Stomach smooth muscle (tissue), 2 donors: ENCODE results near the gene RETREG1.
"Not testable (repeated sequence)": the region's sequence is repeated elsewhere in the genome, so short reads cannot be mapped to it uniquely, and the experiment has no call there.

Source experiments
- H3K27ac ChIP-seq: one replicate; pipeline ENCODE4 v1.7.0; 2013; ENCODE audit warnings: mild to moderate bottlenecking, low read length, inconsistent platforms
- H3K27me3 ChIP-seq, 2 donors: one replicate each; pipeline ENCODE4 v1.7.0; 2013; ENCODE audit warnings: low read length in 2 of 2; ENCODE audit not compliant: insufficient read depth in 2 of 2, control insufficient read depth in 1 of 2
- H3K36me3 ChIP-seq, 2 donors: one replicate each; pipeline ENCODE4 v1.7.0; 2013; ENCODE audit warnings: low read length in 2 of 2; ENCODE audit not compliant: control insufficient read depth in 2 of 2, insufficient read depth in 2 of 2
- H3K4me1 ChIP-seq: one replicate; pipeline ENCODE4 v1.7.0; 2013; ENCODE audit warnings: low read length; ENCODE audit not compliant: control insufficient read depth, insufficient read depth
- H3K4me3 ChIP-seq, 2 donors: one replicate each; pipeline ENCODE4 v1.7.0; 2013; ENCODE audit warnings: low read length in 2 of 2
- H3K9ac ChIP-seq, 2 donors: one replicate each; pipeline ENCODE4 v1.7.0; 2013; ENCODE audit warnings: low read length in 2 of 2, mild to moderate bottlenecking in 1 of 2
- H3K9me3 ChIP-seq, 2 donors: one replicate each; pipeline ENCODE4 v1.7.0; 2013; ENCODE audit warnings: low read length in 2 of 2; ENCODE audit not compliant: control insufficient read depth in 2 of 2
- donor health status: healthy.
- donor health status: Pancreatic carcinoma.

RETREG1 gene

DNA sequence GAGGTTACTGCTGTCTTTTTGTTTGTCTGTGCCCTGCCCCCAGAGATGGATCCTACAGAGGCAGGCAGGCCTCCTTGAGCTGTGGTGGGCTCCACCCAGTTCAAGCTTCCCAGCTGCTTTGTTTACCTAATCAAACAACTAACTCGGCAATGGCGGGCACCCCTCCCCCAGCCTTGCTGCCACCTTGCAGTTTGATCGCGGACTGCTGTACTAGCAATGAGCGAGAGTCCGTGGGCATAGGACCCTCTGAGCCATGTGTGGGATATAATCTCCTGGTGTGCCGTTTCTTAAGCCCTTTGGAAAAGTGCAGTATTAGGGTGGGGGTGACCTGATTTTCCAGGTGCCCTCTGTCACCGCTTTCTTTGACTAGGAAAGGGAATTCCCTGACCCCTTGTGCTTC is 31.9 kb upstream of the RETREG1 start:
- H3K4me1 ChIP-seq, H3K4me3 ChIP-seq, H3K9me3 ChIP-seq, H3K9ac ChIP-seq, H3K27me3 ChIP-seq, H3K27ac ChIP-seq, H3K36me3 ChIP-seq: not testable (repeated sequence)

GRCh38 chr5:16644301-16644889 is 27.6 kb upstream of the RETREG1 start:
- Histone ChIP-seq H3K9me3 (peaks cover 0 to 6% of the 10 kb centered on the region in 2 donors), H3K9ac (no peak overlapping the region), H3K4me1 (no peaks in the 10 kb centered on the region), H3K27me3 (no peaks in the 10 kb centered on the region), H3K36me3 (no peaks in the 10 kb centered on the region), H3K4me3 (no peak overlapping the region), H3K27ac (no peak overlapping the region)

GRCh38 chr5:16642867-16643266 is 26.1 kb upstream of the RETREG1 start:
- no peaks in the 10 kb centered on the region for H3K36me3 ChIP-seq
- H3K9ac ChIP-seq, result no peak overlapping the region
- no peak overlapping the region for H3K27ac ChIP-seq
- H3K4me1 ChIP-seq, result no peaks in the 10 kb centered on the region
- peaks cover 0 to 6% of the 10 kb centered on the region in 2 donors for H3K9me3 ChIP-seq
- no peak overlapping the region for H3K4me3 ChIP-seq
- no peaks in the 10 kb centered on the region for H3K27me3 ChIP-seq

- Histone ChIP-seq H3K9ac (no peak overlapping the region), H3K9me3 (peaks cover 0 to 6% of the 10 kb centered on the region in 2 donors), H3K4me1 (no peaks in the 10 kb centered on the region), H3K27me3 (no peaks in the 10 kb centered on the region), H3K36me3 (no peaks in the 10 kb centered on the region), H3K4me3 (no peak overlapping the region), H3K27ac (no peak overlapping the region)
Observed at GRCh38 chr5:16639206-16639605, 22.4 kb upstream of the RETREG1 start.

DNA sequence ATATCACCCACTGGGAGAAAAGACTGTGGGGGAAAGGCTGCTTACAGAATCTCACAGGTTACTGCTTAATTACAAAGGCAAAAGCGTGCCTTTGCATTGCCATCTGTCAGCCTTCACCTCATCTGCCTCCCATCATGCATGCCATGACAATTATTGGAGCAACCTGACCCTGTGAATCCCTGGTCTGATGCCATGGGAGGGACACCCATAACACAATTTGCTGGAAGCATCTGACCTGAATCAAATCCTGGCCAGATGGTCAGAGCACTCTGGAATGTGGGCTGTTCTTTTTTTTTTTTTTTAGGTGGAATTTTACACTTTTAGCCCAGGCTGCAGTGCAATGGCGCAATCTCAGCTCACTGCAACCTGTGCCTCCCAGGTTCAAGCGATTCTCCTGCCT is 11.6 kb upstream of the RETREG1 start:
- no peaks in the 10 kb centered on the region for H3K36me3 ChIP-seq
- H3K4me1 ChIP-seq, result no peaks in the 10 kb centered on the region
- no peak overlapping the region for H3K9ac ChIP-seq
- no peaks in the 10 kb centered on the region for H3K9me3 ChIP-seq
- no peaks in the 10 kb centered on the region for H3K27me3 ChIP-seq
- no peak overlapping the region for H3K4me3 ChIP-seq
- H3K27ac ChIP-seq, result no peak overlapping the region

- H3K36me3 ChIP-seq, result no peaks in the 10 kb centered on the region
- H3K27me3 ChIP-seq, result no peaks in the 10 kb centered on the region
- no peak overlapping the region for H3K27ac ChIP-seq
- no peak overlapping the region for H3K4me3 ChIP-seq
- no peaks in the 10 kb centered on the region for H3K4me1 ChIP-seq
- no peak overlapping the region for H3K9ac ChIP-seq
- H3K9me3 ChIP-seq, result no peaks in the 10 kb centered on the region
Observed at GRCh38 chr5:16626696-16627264, 10.0 kb upstream of the RETREG1 start.

DNA sequence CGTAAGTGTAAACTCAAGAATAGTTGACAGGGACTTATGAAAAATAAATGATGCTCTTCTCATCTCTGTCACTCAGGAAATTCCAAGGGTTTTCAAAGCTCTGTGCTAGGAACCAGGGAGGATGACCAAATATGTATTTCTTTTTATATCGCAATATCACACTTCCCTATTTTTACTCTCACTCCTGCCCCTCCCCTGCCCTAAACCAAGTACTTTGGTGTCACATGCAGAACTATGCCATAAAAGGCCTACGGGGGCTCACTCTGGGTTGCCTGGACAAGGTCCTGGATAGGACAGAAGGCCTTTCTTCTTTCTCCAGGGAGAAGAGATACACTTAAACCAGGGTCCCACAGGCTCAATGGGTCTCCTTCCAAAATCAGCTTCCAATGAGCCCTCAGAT is 8.3 kb upstream of the RETREG1 start:
- no peaks in the 10 kb centered on the region for H3K36me3 ChIP-seq
- no peak overlapping the region for H3K9ac ChIP-seq
- H3K9me3 ChIP-seq, result no peaks in the 10 kb centered on the region
- H3K27me3 ChIP-seq, result no peaks in the 10 kb centered on the region
- H3K27ac ChIP-seq, result no peak overlapping the region
- no peaks in the 10 kb centered on the region for H3K4me1 ChIP-seq
- no peak overlapping the region for H3K4me3 ChIP-seq

GRCh38 chr5:16619136-16619535 is 2.3 kb upstream of the RETREG1 start:
- Histone ChIP-seq H3K36me3 (no peaks in the 10 kb centered on the region), H3K27me3 (peaks cover 0 to 4% of the 10 kb centered on the region in 2 donors), H3K9me3 (no peaks in the 10 kb centered on the region), H3K4me3 (no peak overlapping the region), H3K9ac (no peak overlapping the region), H3K4me1 (peaks cover 12% of the 10 kb centered on the region), H3K27ac (no peak overlapping the region)

DNA sequence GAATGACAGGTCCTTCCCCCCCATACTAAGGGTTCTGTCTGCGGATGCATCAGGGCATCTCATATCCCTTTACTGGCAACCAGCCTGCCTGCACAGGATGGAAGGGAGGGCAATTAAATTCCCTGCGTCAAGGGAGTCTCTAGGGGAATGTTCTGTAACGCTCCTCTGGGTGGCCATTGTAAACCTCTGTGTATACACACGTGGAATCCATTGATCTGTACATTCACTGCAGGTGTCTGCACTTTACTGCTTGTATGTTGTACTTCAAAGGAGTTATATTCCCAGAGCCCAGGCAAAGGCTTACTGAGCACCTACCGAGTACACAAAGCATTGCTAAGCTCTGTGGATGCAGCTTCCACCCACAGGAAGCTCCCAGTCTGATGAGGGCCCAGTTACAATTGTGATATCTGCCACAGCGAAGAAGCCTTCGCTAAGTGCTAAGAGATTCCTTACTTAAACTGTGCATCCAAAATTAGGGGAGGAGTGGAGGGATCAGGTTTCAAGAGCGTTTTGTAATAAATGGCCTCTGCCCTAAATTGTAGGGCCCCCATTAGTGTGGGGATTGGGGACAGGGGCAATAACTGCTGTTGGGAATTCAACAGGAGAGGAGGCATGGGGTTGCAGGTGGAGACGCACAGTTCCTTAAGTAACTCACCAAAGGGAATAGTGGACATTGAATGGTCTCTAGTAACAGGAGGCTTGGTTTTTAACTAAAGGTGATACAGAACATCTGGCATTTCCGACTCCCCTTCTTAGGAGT is 1.5 kb upstream of the RETREG1 start:
- H3K9ac ChIP-seq, result no peak overlapping the region
- no peak overlapping the region for H3K4me3 ChIP-seq
- peaks cover 0 to 4% of the 10 kb centered on the region in 2 donors for H3K27me3 ChIP-seq
- no peaks in the 10 kb centered on the region for H3K9me3 ChIP-seq
- H3K36me3 ChIP-seq, result no peaks in the 10 kb centered on the region
- H3K27ac ChIP-seq, result no peak overlapping the region
- H3K4me1 ChIP-seq, result peaks cover 12% of the 10 kb centered on the region

DNA sequence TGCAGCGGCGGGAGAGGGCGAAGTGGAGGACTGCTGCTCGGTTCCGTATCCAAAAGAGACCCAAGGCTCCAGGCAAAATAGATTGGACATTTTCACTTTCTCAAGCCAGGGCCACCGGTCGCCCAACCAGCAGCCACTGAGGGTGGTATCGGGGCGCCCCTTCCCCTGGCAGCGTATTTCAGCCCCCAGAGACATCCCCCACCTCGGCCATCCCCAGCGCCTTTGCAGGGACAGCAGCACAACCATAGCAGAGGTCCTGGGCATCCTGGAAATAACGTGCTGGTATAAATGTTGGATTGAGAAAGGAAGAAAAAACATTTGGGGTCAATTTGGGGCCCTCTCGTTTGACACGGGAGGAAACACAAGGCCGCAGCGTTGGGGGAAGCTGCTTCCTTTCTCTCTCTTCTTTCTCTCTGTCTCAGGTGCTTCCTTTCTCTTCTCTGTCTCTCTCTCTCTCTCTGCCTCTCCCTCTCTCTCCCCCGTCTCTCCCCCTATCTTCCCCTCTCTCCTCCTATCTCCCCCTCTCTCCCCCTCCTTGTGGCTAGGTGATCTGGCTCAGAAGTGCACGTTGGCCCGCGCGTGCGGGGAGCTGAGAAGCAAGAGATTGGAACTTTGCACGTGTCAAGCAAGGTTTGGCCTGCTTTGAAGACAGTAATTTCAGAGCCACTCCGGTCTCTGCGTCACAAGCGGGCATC is 624 bp upstream of the RETREG1 start:
- peaks cover 0 to 4% of the 10 kb centered on the region in 2 donors for H3K27me3 ChIP-seq
- peaks cover 12% of the 10 kb centered on the region for H3K4me1 ChIP-seq
- H3K4me3 ChIP-seq, result peak overlapping the region; percentile 54 to 76
- H3K9ac ChIP-seq, result peak overlapping the region; percentile 50 to 62
- H3K27ac ChIP-seq, result no peak overlapping the region
- no peaks in the 10 kb centered on the region for H3K9me3 ChIP-seq
- no peaks in the 10 kb centered on the region for H3K36me3 ChIP-seq
